ENCODE results near the gene BANK1.

DNA sequence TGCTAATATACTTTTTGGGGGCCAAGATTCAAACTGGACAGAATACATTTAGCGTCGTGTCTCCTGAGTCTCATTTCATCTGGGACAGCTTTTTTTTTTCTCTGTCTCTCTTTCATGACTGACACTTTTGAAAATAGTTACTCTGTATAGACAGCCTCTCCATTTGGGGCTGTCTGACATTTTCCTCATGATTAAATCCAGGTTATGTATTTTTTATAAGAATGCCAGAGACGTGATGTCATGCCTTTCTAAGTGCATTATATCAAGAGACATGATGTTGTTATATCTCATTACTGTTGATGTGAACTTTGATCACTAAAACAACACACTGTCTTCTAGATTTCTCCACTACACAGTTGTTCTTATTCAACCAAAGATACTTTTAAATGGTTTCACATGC lies 199.0 kb downstream of the BANK1 start:
- TF ChIP-seq POLR2AphosphoS5 (IDR thresholded peaks at IDR 0.05) (no peak), POLR2A (IDR thresholded peaks at IDR 0.05) (no peak)
- TF ChIP-seq, protein P1, sequence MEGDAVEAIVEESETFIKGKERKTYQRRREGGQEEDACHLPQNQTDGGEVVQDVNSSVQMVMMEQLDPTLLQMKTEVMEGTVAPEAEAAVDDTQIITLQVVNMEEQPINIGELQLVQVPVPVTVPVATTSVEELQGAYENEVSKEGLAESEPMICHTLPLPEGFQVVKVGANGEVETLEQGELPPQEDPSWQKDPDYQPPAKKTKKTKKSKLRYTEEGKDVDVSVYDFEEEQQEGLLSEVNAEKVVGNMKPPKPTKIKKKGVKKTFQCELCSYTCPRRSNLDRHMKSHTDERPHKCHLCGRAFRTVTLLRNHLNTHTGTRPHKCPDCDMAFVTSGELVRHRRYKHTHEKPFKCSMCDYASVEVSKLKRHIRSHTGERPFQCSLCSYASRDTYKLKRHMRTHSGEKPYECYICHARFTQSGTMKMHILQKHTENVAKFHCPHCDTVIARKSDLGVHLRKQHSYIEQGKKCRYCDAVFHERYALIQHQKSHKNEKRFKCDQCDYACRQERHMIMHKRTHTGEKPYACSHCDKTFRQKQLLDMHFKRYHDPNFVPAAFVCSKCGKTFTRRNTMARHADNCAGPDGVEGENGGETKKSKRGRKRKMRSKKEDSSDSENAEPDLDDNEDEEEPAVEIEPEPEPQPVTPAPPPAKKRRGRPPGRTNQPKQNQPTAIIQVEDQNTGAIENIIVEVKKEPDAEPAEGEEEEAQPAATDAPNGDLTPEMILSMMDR (IDR thresholded peaks at IDR 0.05): no peak

All from breast epithelium (tissue), 3 donors.